ENCODE data around the gene CDK5R2.
"Not testable (repeated sequence)": the region's sequence is repeated elsewhere in the genome, so short reads cannot be mapped to it uniquely, and the experiment has no call there.

DNA sequence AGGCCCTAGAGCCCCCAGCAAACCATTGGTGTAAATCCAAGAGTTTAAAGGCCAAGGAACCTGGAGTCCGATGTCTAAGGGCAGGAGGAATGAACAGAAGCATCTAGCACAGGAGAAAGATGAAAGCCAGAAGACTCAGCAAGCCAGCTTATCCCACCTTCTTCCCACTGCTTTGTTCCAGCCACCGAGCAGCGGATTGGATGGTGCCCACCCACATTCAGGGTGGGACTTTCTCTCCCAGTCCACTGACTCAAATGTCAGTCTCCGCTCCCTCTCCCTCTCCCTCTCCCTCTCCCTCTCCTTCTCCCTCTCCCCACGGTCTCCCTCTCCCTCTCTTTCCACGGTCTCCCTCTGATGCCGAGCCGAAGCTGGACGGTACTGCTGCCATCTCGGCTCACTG is 29.0 kb upstream of the CDK5R2 start:
- TF ChIP-seq, protein P1, sequence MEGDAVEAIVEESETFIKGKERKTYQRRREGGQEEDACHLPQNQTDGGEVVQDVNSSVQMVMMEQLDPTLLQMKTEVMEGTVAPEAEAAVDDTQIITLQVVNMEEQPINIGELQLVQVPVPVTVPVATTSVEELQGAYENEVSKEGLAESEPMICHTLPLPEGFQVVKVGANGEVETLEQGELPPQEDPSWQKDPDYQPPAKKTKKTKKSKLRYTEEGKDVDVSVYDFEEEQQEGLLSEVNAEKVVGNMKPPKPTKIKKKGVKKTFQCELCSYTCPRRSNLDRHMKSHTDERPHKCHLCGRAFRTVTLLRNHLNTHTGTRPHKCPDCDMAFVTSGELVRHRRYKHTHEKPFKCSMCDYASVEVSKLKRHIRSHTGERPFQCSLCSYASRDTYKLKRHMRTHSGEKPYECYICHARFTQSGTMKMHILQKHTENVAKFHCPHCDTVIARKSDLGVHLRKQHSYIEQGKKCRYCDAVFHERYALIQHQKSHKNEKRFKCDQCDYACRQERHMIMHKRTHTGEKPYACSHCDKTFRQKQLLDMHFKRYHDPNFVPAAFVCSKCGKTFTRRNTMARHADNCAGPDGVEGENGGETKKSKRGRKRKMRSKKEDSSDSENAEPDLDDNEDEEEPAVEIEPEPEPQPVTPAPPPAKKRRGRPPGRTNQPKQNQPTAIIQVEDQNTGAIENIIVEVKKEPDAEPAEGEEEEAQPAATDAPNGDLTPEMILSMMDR (IDR thresholded peaks at IDR 0.05; ENCODE audit: insufficient read depth, low read depth, low read length): not testable (repeated sequence)
- not testable (repeated sequence) for TF ChIP-seq EZH2 (IDR thresholded peaks at IDR 0.05; ENCODE audit: insufficient read depth, low read length)
